AG04449 (cell line): ENCODE measurements around the gene TMTC1.

ENCODE experiments used
- CTCF ChIA-PET: fragments of 350-600 bp; formaldehyde crosslinking; extraction: SDS; loops from one replicate; lab custom pipeline; 2021; ENCODE audit warnings: antibody characterized with exemption; lab: Yijun Ruan, JAX
- POLR2A ChIA-PET: fragments of 400-600, 350-600 bp; formaldehyde crosslinking; extraction: SDS; loops from one replicate; lab custom pipeline; 2020; ENCODE audit warnings: antibody characterized with exemption, inconsistent platforms; lab: Yijun Ruan, JAX
- DNase-seq: peaks from one replicate; pipeline ENCODE4 v3.0.0-alpha.2; 2010; ENCODE audit warnings: low read depth, low spot score
- H3K4me3 ChIP-seq: 2 replicates; pipeline ENCODE4 v1.5.1; 2011; ENCODE audit warnings: low read depth, mild to moderate bottlenecking, control low read depth, low read length
- CTCF ChIP-seq: IDR thresholded peaks from one replicate; pipeline ENCODE4 v1.5.1; 2011; ENCODE audit warnings: mild to moderate bottlenecking, moderate library complexity, low read length, control low read depth, inconsistent platforms; ENCODE audit not compliant: insufficient read depth; ENCODE audit errors: missing control alignments

TMTC1 gene

GRCh38 chr12:29547151-29547632 is 236.6 kb downstream of the TMTC1 start:
- TF ChIP-seq CTCF: no peak
- no peak for DNase-seq
- ChIA-PET POLR2A (no interaction called here), CTCF (no interaction called here)
- H3K4me3 ChIP-seq: no peak overlapping the region

DNA sequence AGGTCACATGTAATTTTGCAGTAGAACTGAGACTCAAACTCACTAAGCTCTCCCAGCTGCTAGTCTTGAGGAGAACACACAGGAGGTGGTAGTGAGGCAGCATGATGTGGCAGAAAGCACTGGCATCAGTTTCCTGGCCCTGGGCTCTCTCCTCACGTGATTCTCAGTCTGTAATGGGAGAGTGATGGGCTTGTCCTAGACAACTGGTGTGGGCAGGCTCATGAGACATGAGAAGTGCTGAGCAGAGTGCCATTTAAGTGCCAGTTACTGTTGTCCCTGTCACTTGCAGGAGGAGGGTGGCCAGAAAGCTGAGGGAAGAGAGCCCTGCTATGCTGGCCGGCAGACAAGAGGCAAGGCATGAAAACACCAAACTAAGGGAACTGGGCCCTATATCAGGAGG is 237.7 kb downstream of the TMTC1 start:
- POLR2A ChIA-PET: no interaction called here
- TF ChIP-seq CTCF: no peak
- no peak for DNase-seq
- CTCF ChIA-PET: no interaction called here
- no peak overlapping the region for H3K4me3 ChIP-seq

GRCh38 chr12:29545102-29545467 is 238.7 kb downstream of the TMTC1 start:
- H3K4me3 ChIP-seq: no peak overlapping the region
- CTCF ChIA-PET: interaction anchor here (0.7 to 1.0 kb wide), 3 partner anchors 8 to 1262 kb away, joined by 3 read pairs; no protein-coding TSS in a partner anchor
- POLR2A ChIA-PET: no interaction called here
- no peak for DNase-seq
- TF ChIP-seq CTCF: no peak

- POLR2A ChIA-PET: no interaction called here
- CTCF ChIA-PET: interaction anchor here (0.7 to 1.0 kb wide), 3 partner anchors 9 to 1263 kb away, joined by 3 read pairs; no protein-coding TSS in a partner anchor
- H3K4me3 ChIP-seq: no peak overlapping the region
- no peak for DNase-seq
- TF ChIP-seq CTCF: no peak
Observed at GRCh38 chr12:29544428-29545101, 239.2 kb downstream of the TMTC1 start.

- CTCF ChIA-PET: interaction anchor here (1.2 to 1.8 kb wide), 2 partner anchors 23 to 24 kb away, joined by 3 to 4 read pairs; no protein-coding TSS in a partner anchor
- no peak for DNase-seq
- TF ChIP-seq CTCF: no peak
- no peak overlapping the region for H3K4me3 ChIP-seq
- POLR2A ChIA-PET: no interaction called here
Observed at GRCh38 chr12:29543036-29543435, 240.7 kb downstream of the TMTC1 start.

- POLR2A ChIA-PET: no interaction called here
- no peak for DNase-seq
Observed at GRCh38 chr12:29537298-29537697, 246.4 kb downstream of the TMTC1 start.

More at GRCh38 chr12:29537298-29537697, 246.4 kb downstream of the TMTC1 start:
- no peak for TF ChIP-seq CTCF
- CTCF ChIA-PET: no interaction called here
- H3K4me3 ChIP-seq: no peak overlapping the region
